Ishikawa (cell line): ENCODE data around the gene PIMREG.

Experiments
- CEBPB ChIP-seq: IDR thresholded peaks from 2 replicates; pipeline ENCODE4 v1.6.1; 2012
- CREB1 ChIP-seq: IDR thresholded peaks from 2 replicates; pipeline ENCODE4 v1.6.1; 2012; ENCODE audit warnings: low read depth
- EGR1 ChIP-seq: IDR thresholded peaks from 2 replicates; pipeline ENCODE4 v1.6.1; 2012
- EP300 ChIP-seq: IDR thresholded peaks from 2 replicates; pipeline ENCODE4 v1.6.1; 2012; ENCODE audit warnings: borderline replicate concordance
- FOXM1 ChIP-seq: IDR thresholded peaks from 2 replicates; pipeline ENCODE4 v1.6.1; 2012; ENCODE audit warnings: low read depth, borderline replicate concordance
- MAX ChIP-seq: IDR thresholded peaks from 2 replicates; pipeline ENCODE4 v1.6.1; 2012
- NFIC ChIP-seq: IDR thresholded peaks from 2 replicates; pipeline ENCODE4 v1.6.1; 2012
- RAD21 ChIP-seq: IDR thresholded peaks from 2 replicates; pipeline ENCODE4 v1.6.1; 2012; ENCODE audit warnings: low read depth
- TAF1 ChIP-seq: IDR thresholded peaks from 2 replicates; pipeline ENCODE4 v1.6.1; 2012; ENCODE audit warnings: low read depth, mild to moderate bottlenecking
- TCF12 ChIP-seq: IDR thresholded peaks from 2 replicates; pipeline ENCODE4 v1.6.1; 2012; ENCODE audit warnings: low read depth
- TEAD4 ChIP-seq: IDR thresholded peaks from 2 replicates; pipeline ENCODE4 v1.6.1; 2012
- USF1 ChIP-seq: IDR thresholded peaks from 2 replicates; pipeline ENCODE4 v1.6.1; 2012
- YY1 ChIP-seq: IDR thresholded peaks from 2 replicates; pipeline ENCODE4 v1.6.1; 2012; ENCODE audit warnings: low read depth
- ZBTB7A ChIP-seq: IDR thresholded peaks from 2 replicates; pipeline ENCODE4 v1.6.1; 2012; ENCODE audit warnings: low read depth
- TF ChIP-seq, protein P1 (sequence below): IDR thresholded peaks from 2 replicates; pipeline ENCODE4 v1.6.1; 2012; ENCODE audit warnings: low read depth, mild to moderate bottlenecking

Gene PIMREG

DNA sequence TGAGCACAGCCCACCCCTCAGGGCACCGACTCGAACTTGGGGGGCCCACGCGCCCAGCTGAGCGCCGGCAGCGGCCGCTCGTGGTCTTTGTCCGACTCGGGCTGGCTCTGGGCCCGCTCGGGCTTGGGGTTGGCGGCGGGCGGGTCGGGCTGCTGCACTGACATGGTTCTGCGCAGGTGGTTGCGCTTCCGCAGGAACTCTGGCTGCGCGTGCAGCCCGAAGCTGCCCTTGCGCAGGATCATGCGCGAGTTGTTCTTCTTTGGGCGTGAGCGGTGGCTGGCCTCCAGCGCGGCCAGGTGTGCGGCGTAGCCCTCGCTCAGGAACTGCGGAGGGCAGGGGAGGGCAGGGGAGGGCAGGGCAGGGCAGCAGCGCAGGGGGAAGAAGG, 11.1 kb downstream of the PIMREG start:
- TF ChIP-seq YY1 (no peak), CREB1 (no peak), MAX (no peak), RAD21 (no peak), USF1 (no peak), EP300 (no peak)

DNA sequence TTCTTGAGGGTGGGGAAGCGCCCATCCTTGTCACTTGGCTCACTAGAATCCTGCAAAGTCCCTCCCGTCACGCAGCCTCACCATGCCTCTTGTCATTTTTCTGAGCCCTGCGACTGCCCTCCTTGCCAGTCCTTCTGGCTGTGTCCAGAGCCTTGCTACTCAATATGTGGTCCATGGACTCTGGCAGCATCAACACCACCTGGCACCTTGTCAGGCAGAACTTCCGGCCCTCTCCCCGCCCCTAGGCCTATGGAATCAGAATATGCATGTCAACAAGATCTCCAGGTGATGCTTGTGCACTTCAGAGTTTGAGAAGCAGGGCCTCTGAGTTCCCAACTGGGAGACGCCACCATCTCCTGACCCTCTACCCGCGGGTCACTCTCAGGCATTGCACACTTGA, 12.1 kb downstream of the PIMREG start:
- TF ChIP-seq, protein P1, sequence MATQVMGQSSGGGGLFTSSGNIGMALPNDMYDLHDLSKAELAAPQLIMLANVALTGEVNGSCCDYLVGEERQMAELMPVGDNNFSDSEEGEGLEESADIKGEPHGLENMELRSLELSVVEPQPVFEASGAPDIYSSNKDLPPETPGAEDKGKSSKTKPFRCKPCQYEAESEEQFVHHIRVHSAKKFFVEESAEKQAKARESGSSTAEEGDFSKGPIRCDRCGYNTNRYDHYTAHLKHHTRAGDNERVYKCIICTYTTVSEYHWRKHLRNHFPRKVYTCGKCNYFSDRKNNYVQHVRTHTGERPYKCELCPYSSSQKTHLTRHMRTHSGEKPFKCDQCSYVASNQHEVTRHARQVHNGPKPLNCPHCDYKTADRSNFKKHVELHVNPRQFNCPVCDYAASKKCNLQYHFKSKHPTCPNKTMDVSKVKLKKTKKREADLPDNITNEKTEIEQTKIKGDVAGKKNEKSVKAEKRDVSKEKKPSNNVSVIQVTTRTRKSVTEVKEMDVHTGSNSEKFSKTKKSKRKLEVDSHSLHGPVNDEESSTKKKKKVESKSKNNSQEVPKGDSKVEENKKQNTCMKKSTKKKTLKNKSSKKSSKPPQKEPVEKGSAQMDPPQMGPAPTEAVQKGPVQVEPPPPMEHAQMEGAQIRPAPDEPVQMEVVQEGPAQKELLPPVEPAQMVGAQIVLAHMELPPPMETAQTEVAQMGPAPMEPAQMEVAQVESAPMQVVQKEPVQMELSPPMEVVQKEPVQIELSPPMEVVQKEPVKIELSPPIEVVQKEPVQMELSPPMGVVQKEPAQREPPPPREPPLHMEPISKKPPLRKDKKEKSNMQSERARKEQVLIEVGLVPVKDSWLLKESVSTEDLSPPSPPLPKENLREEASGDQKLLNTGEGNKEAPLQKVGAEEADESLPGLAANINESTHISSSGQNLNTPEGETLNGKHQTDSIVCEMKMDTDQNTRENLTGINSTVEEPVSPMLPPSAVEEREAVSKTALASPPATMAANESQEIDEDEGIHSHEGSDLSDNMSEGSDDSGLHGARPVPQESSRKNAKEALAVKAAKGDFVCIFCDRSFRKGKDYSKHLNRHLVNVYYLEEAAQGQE: no peak
- no peak for TF ChIP-seq TAF1
- TF ChIP-seq TCF12: no peak
- no peak for TF ChIP-seq USF1
- TF ChIP-seq ZBTB7A: no peak
- TF ChIP-seq TEAD4: no peak
- TF ChIP-seq CREB1: no peak
- TF ChIP-seq MAX: no peak
- TF ChIP-seq NFIC: no peak
- TF ChIP-seq FOXM1: no peak
- no peak for TF ChIP-seq YY1

GRCh38 chr17:6456914-6457687, 12.8 kb downstream of the PIMREG start:
- TF ChIP-seq, protein P1: no peak
- TF ChIP-seq MAX (no peak), CEBPB (no peak), YY1 (no peak), ZBTB7A (no peak), CREB1 (no peak), TAF1 (no peak), EP300 (no peak), EGR1 (no peak), NFIC (no peak)

- TF ChIP-seq, protein P1: no peak
- TF ChIP-seq CREB1: no peak
- TF ChIP-seq RAD21: no peak
Observed at GRCh38 chr17:6457688-6458459, 13.6 kb downstream of the PIMREG start.

DNA sequence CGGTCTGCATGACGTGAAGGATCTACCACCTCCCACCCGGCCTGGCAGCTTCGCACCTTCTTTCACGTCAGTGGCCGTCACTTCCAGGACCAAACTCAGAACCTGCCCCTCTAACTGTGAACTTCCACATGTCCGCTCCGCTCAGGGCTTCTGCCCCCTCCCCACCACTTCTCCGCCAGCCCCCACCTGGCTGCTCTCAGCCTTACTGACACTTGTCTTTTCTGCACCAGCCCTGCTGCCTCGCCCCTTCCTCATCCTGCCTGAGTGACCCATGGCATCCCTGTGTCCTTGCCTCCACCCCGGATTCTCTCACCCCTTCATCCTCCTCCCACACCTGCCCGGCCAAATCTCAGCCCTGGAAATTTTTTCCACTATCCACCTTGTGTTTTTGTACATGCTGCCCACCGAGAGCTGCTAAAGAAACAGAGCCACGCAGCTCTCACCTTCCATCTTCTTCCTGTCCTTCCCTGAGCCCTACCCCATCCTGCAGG, 14.2 kb downstream of the PIMREG start:
- TF ChIP-seq CEBPB (no peak), EGR1 (no peak), MAX (no peak), CREB1 (no peak), EP300 (no peak), USF1 (no peak), YY1 (no peak), TCF12 (no peak)
